Endothelial cell of umbilical vein (primary cell): ENCODE results near the gene ELAVL1. TPM values are rescaled to one million over a fixed set of nuclear protein-coding genes. Genes with fewer than 3 reads are reported as not detected.
"Not testable (repeated sequence)": the region's sequence is repeated elsewhere in the genome, so short reads cannot be mapped to it uniquely, and the experiment has no call there.

ENCODE experiments used
- BruUV-seq: library from RNA; stranded (reverse); fragments of 400-500 nt; replicated peaks from 2 replicates; lab custom pipeline; 2021; lab: Mats Ljungman, UMichigan
- CTCF ChIA-PET: fragments of 300-600, 350-600 bp; sonication (Branson Sonifier 250); formaldehyde crosslinking; loops from one replicate; lab custom pipeline; 2021; ENCODE audit warnings: antibody characterized with exemption, inconsistent platforms; lab: Charles Lee
- POLR2A ChIA-PET: fragments of 300-600, 350-600 bp; sonication (Branson Sonifier 250); formaldehyde crosslinking; loops from one replicate; lab custom pipeline; 2021; ENCODE audit warnings: antibody characterized with exemption, inconsistent platforms; lab: Charles Lee
- DNase-seq: peaks from one replicate; pipeline ENCODE4 v3.0.0-alpha.2; 2011; ENCODE audit warnings: low read depth, low spot score
- FAIRE-seq: peaks from 2 replicates; lab custom pipeline; 2011; peaks lifted over from hg19 to GRCh38; lab: Jason Lieb, UNC
- H2AFZ ChIP-seq: 2 replicates; pipeline ENCODE4 v1.6.0; 2012; ENCODE audit warnings: low read depth, low read length, control low read depth, inconsistent platforms
- H3K27ac ChIP-seq: 2 replicates; pipeline ENCODE4 v1.5.1; 2011; ENCODE audit warnings: low read depth, mild to moderate bottlenecking, control low read depth, low read length, moderate library complexity; ENCODE audit not compliant: insufficient read depth
- H3K27me3 ChIP-seq, 2 experiments: 2 replicates each; pipeline versions ENCODE4 v1.6.0 to v1.6.1; 2011; ENCODE audit warnings: low read length in 2 of 2, mixed read lengths in 1 of 2; ENCODE audit not compliant: control insufficient read depth in 2 of 2, insufficient read depth in 2 of 2
- H3K36me3 ChIP-seq, 2 experiments: 2 replicates in 1 of 2; 3 replicates in 1 of 2; pipeline ENCODE4 v1.5.1; 2011; ENCODE audit warnings: low read length in 2 of 2, mild to moderate bottlenecking in 1 of 2, moderate library complexity in 1 of 2; ENCODE audit not compliant: control insufficient read depth in 2 of 2, insufficient read depth in 2 of 2; ENCODE audit errors: extremely low read depth in 1 of 2
- H3K4me1 ChIP-seq: 3 replicates; pipeline ENCODE4 v1.5.1; 2011; ENCODE audit warnings: mild to moderate bottlenecking, low read length; ENCODE audit not compliant: control insufficient read depth, insufficient read depth; ENCODE audit errors: extremely low read depth
- H3K4me2 ChIP-seq: 2 replicates; pipeline ENCODE4 v1.6.1; 2011; ENCODE audit warnings: low read length, control low read depth, mixed read lengths; ENCODE audit not compliant: insufficient read depth
- H3K4me3 ChIP-seq, 3 experiments: fragments of 200-600 bp in 1 of 3; sonication (generic), shearing (Covaris generic) in 1 of 3; replicated peaks in 1 of 3; 2 replicates each; pipeline ENCODE4 v1.5.1; 2011 to 2016; ENCODE audit warnings: control low read depth in 3 of 3, low read length in 3 of 3, mild to moderate bottlenecking in 2 of 3, inconsistent platforms in 1 of 3, low read depth in 1 of 3, moderate library complexity in 1 of 3; ENCODE audit not compliant: insufficient read depth in 1 of 3
- H3K79me2 ChIP-seq: 2 replicates; pipeline ENCODE4 v1.6.0; 2012; ENCODE audit warnings: low read length, inconsistent platforms; ENCODE audit not compliant: control insufficient read depth, insufficient read depth
- H3K9ac ChIP-seq: replicated peaks from 2 replicates; pipeline ENCODE3; 2011; ENCODE audit warnings: low read length, control low read depth; ENCODE audit not compliant: insufficient read depth; ENCODE audit errors: extremely low read depth
- H3K9me1 ChIP-seq: replicated peaks from 3 replicates; pipeline ENCODE4 v1.6.0; 2011; ENCODE audit warnings: mild to moderate bottlenecking, low read length; ENCODE audit not compliant: control insufficient read depth, insufficient read depth; ENCODE audit errors: extremely low read depth
- H3K9me3 ChIP-seq: replicated peaks from 2 replicates; pipeline ENCODE4 v1.5.1; 2012; ENCODE audit warnings: low read length, inconsistent platforms; ENCODE audit not compliant: control insufficient read depth, insufficient read depth
- H4K20me1 ChIP-seq: replicated peaks from 2 replicates; pipeline ENCODE3; 2011; ENCODE audit warnings: mild to moderate bottlenecking, low read length; ENCODE audit not compliant: control insufficient read depth, insufficient read depth; ENCODE audit errors: extremely low read depth
- CTCF ChIP-seq, 2 donors: IDR thresholded peaks; 1 replicate in 1 of 2; 2 replicates in 1 of 2; pipeline ENCODE4 v1.5.1; 2011; ENCODE audit warnings: low read length in 2 of 2, mild to moderate bottlenecking in 2 of 2, moderate library complexity in 2 of 2, control low read depth in 1 of 2, inconsistent platforms in 1 of 2, low read depth in 1 of 2; ENCODE audit not compliant: insufficient read depth in 1 of 2; ENCODE audit errors: extremely low read depth in 1 of 2
- EZH2 ChIP-seq: IDR thresholded peaks from 2 replicates; pipeline ENCODE4 v1.6.1; 2012; ENCODE audit warnings: borderline replicate concordance, low read depth, mild to moderate bottlenecking, moderate library complexity, low read length, inconsistent platforms; ENCODE audit not compliant: severe bottlenecking
- FOS ChIP-seq: IDR thresholded peaks from 2 replicates; pipeline ENCODE4 v1.6.1; 2011; ENCODE audit warnings: mild to moderate bottlenecking, low read length, moderate library complexity, borderline replicate concordance; ENCODE audit not compliant: insufficient read depth
- GATA2 ChIP-seq: IDR thresholded peaks from 2 replicates; pipeline ENCODE4 v1.7.0; 2011; ENCODE audit warnings: low read depth, mild to moderate bottlenecking, moderate library complexity, mixed read lengths, low read length; ENCODE audit not compliant: insufficient read length, insufficient read depth
- JUN ChIP-seq: IDR thresholded peaks from 2 replicates; pipeline ENCODE4 v1.6.1; 2011; ENCODE audit warnings: borderline replicate concordance, low read depth; ENCODE audit not compliant: insufficient read length, insufficient read depth
- MAX ChIP-seq: IDR thresholded peaks from 2 replicates; pipeline ENCODE4 v1.6.1; 2011; ENCODE audit not compliant: insufficient read depth, insufficient read length
- MYC ChIP-seq: IDR thresholded peaks from one replicate; pipeline ENCODE4 v1.6.1; 2011; ENCODE audit warnings: mild to moderate bottlenecking, low read depth, low read length
- POLR2A ChIP-seq: IDR thresholded peaks from 2 replicates; pipeline ENCODE4 v1.6.1; 2012; ENCODE audit warnings: low read depth, mild to moderate bottlenecking, control low read depth, low read length
- POLR2AphosphoS5 ChIP-seq: IDR thresholded peaks from 2 replicates; pipeline ENCODE4 v1.6.1; 2012; ENCODE audit warnings: low read depth, mild to moderate bottlenecking, control low read depth, low read length, moderate library complexity; ENCODE audit not compliant: insufficient read depth
- dilution Hi-C: fragments of 300-500 bp; cut with MboI; formaldehyde crosslinking; loops from one replicate; pipeline ENCODE4 v1.15.0; 2019; ENCODE audit warnings: low sequenced_read_pairs; ENCODE audit not compliant: extremely low pct_ligation_motif_present
- intact Hi-C: fragments of 100-400 bp; cut with micrococcal nuclease; formaldehyde crosslinking; loops from one replicate; pipeline ENCODE4 v1.10.0; 2022
- polyA plus RNA-seq, 4 experiments: library from polyadenylated mRNA; depleted of rRNA in 3 of 4; stranded (reverse) in 3 of 4; unstranded in 1 of 4; fragments of >200 nt; gene quantifications; 2 replicates each; pipeline versions ENCODE4 v1.2.1 to v1.2.3, GENCODE V29; 2011 to 2012; ENCODE audit warnings: missing spikeins in 1 of 4
- total RNA-seq: library from RNA; stranded (reverse); gene quantifications from 2 replicates; pipeline ENCODE4 v1.2.3, GENCODE V29; 2021

Gene ELAVL1
- total and polyA plus RNA-seq, 2 donors (not counting 3 experiments of a cell fraction or from before 2014, with no cell fraction given), result 46.8 to 134 TPM

GRCh38 chr19:8025316-8025715 is 19.9 kb upstream of the ELAVL1 start:
- TF ChIP-seq JUN (no peak), POLR2A (no peak), EZH2 (no peak), GATA2 (no peak), POLR2AphosphoS5 (no peak), FOS (no peak), MAX (no peak), MYC (no peak), CTCF (IDR thresholded peaks at IDR 0.05; ENCODE audit: extremely low read depth in 1 of 2, insufficient read depth in 1 of 2, low read depth in 1 of 2, low read length in 2 of 2) (no peak)
- dilution Hi-C loops (no loop called here), intact Hi-C loops (no loop called here)
- H3K4me3 ChIP-seq, result no peak overlapping the region
- no peaks in the 10 kb centered on the region for H3K27me3 ChIP-seq
- BruUV-seq, result no TSS peak
- no peak overlapping the region for H3K4me2 ChIP-seq
- no peaks in the 10 kb centered on the region for H3K79me2 ChIP-seq
- H3K9me3 ChIP-seq, result no peaks in the 10 kb centered on the region
- no peaks in the 10 kb centered on the region for H3K4me1 ChIP-seq
- FAIRE-seq, result no peak
- no peak overlapping the region for H3K27ac ChIP-seq
- ChIA-PET CTCF (no interaction called here), POLR2A (no interaction called here)
- no peaks in the 10 kb centered on the region for H3K36me3 ChIP-seq
- H3K9me1 ChIP-seq, result no peaks in the 10 kb centered on the region
- no peak overlapping the region for H2AFZ ChIP-seq
- no peak overlapping the region for H3K9ac ChIP-seq
- no peaks in the 10 kb centered on the region for H4K20me1 ChIP-seq
- no peak for DNase-seq

- H3K79me2 ChIP-seq, CTCF ChIA-PET, DNase-seq, H3K27ac ChIP-seq, H3K36me3 ChIP-seq, H3K27me3 ChIP-seq, dilution Hi-C loops, intact Hi-C loops, BruUV-seq, FAIRE-seq, H3K4me2 ChIP-seq, H3K4me1 ChIP-seq, H3K4me3 ChIP-seq, H3K9me3 ChIP-seq, H3K9ac ChIP-seq, H2AFZ ChIP-seq, H3K9me1 ChIP-seq, H4K20me1 ChIP-seq, POLR2A ChIA-PET: not testable (repeated sequence)
These were observed 18.8 kb upstream of the ELAVL1 start for GRCh38 chr19:8024256-8024655.
